Ecto neural progenitor cell (in vitro differentiated cells): ENCODE data around the gene VAV2.

Experiments used
- DNase-seq: peaks from one replicate; pipeline ENCODE4 v3.0.0-alpha.2; 2018; ENCODE audit warnings: low spot score

VAV2 gene

GRCh38 chr9:133739408-133740280 is 252.5 kb downstream of the VAV2 start:
- DNase-seq = peak; percentile 44

GRCh38 chr9:133738640-133739225 is 253.4 kb downstream of the VAV2 start:
- DNase-seq = no peak

GRCh38 chr9:133737774-133738639 is 254.1 kb downstream of the VAV2 start, which contains the start of gene SARDH:
TSS of gene SARDH (minus strand) at chr9:133738352. CDS start at chr9:133734173, 4,179 bp downstream.
- peak; percentile 86 for DNase-seq

- no peak for DNase-seq
These were observed 254.9 kb downstream of the VAV2 start for GRCh38 chr9:133737071-133737773.

- peak; percentile 10 for DNase-seq
These were observed 256.2 kb downstream of the VAV2 start for GRCh38 chr9:133735931-133736330.

GRCh38 chr9:133735415-133735775 is 256.7 kb downstream of the VAV2 start:
- DNase-seq = no peak

- DNase-seq = peak; percentile 45
These were observed 257.3 kb downstream of the VAV2 start for GRCh38 chr9:133734590-133735414.

GRCh38 chr9:133733796-133734533 is 258.2 kb downstream of the VAV2 start:
- DNase-seq = peak; percentile 46

GRCh38 chr9:133733421-133733795 is 258.7 kb downstream of the VAV2 start:
- DNase-seq = no peak

- DNase-seq = no peak
These were observed 259.3 kb downstream of the VAV2 start for GRCh38 chr9:133732639-133733408.

GRCh38 chr9:133731876-133732638 is 260.1 kb downstream of the VAV2 start:
- peak; percentile 76 for DNase-seq

GRCh38 chr9:133730994-133731715 is 261.0 kb downstream of the VAV2 start:
- DNase-seq = no peak

- peak; percentile 44 for DNase-seq
These were observed 262.4 kb downstream of the VAV2 start for GRCh38 chr9:133729617-133730281.

GRCh38 chr9:133728856-133729616 is 263.1 kb downstream of the VAV2 start:
- peak; percentile 19 for DNase-seq

- DNase-seq = peak; percentile 35
These were observed 264.2 kb downstream of the VAV2 start for GRCh38 chr9:133727876-133728441.

- DNase-seq = no peak
These were observed 264.7 kb downstream of the VAV2 start for GRCh38 chr9:133727277-133727875.
